CD8-positive, alpha-beta memory T cell (primary cell): ENCODE measurements around the gene CAP2. TPM values are rescaled to one million over a fixed set of nuclear protein-coding genes. Genes with fewer than 3 reads are reported as not detected.
A peak's percentile ranks its signal among the peaks of the same experiment; 100 is the strongest.

ENCODE experiments used
- CTCF ChIA-PET: fragments of 350-600 bp; sonication (Branson Sonifier 250); formaldehyde crosslinking; loops from one replicate; lab custom pipeline; 2021; ENCODE audit warnings: antibody characterized with exemption; lab: Charles Lee
- POLR2A ChIA-PET: fragments of 350-600 bp; sonication (Branson Sonifier 250); formaldehyde crosslinking; loops from one replicate; lab custom pipeline; 2021; ENCODE audit warnings: antibody characterized with exemption; lab: Charles Lee
- DNase-seq, 5 donors: peaks; one replicate each; pipeline versions ENCODE4 v3.0.0 to v3.0.0-alpha.2; 2020 to 2022; ENCODE audit warnings: mixed read lengths in 1 of 5
- H3K27ac ChIP-seq: one replicate; pipeline ENCODE4 v1.7.0; 2013; ENCODE audit warnings: low read depth, mild to moderate bottlenecking, low read length, moderate library complexity
- H3K27me3 ChIP-seq: 2 replicates; pipeline ENCODE4 v1.7.0; 2013; ENCODE audit warnings: low read length, mild to moderate bottlenecking; ENCODE audit not compliant: insufficient read depth, poor library complexity, severe bottlenecking
- H3K36me3 ChIP-seq: 2 replicates; pipeline ENCODE4 v1.7.0; 2013; ENCODE audit warnings: mild to moderate bottlenecking, low read length, moderate library complexity; ENCODE audit not compliant: insufficient read depth
- H3K4me1 ChIP-seq: 2 replicates; pipeline ENCODE4 v1.7.0; 2013; ENCODE audit warnings: mild to moderate bottlenecking, low read length, moderate library complexity; ENCODE audit not compliant: insufficient read depth
- H3K4me3 ChIP-seq: 2 replicates; pipeline ENCODE4 v1.7.0; 2013; ENCODE audit warnings: mild to moderate bottlenecking, low read length
- H3K9me3 ChIP-seq: 2 replicates; pipeline ENCODE4 v1.7.0; 2013; ENCODE audit warnings: mild to moderate bottlenecking, low read length
- H3K27ac Mint-ChIP-seq, 8 donors: one replicate each; pipeline ENCODE4 v1.8.0; 2020 to 2021; ENCODE audit warnings: mixed read lengths in 8 of 8, mild to moderate bottlenecking in 6 of 8, inconsistent platforms in 3 of 8, moderate library complexity in 3 of 8
- H3K27me3 Mint-ChIP-seq, 2 donors: one replicate each; pipeline ENCODE4 v1.8.0; 2020 to 2021; ENCODE audit warnings: mixed read lengths in 2 of 2, mild to moderate bottlenecking in 1 of 2, moderate library complexity in 1 of 2
- H3K36me3 Mint-ChIP-seq, 3 donors: one replicate each; pipeline ENCODE4 v1.8.0; 2020 to 2021; ENCODE audit warnings: mixed read lengths in 3 of 3, inconsistent platforms in 1 of 3, mild to moderate bottlenecking in 1 of 3
- H3K4me1 Mint-ChIP-seq, 3 donors: one replicate each; pipeline ENCODE4 v1.8.0; 2020 to 2021; ENCODE audit warnings: mixed read lengths in 3 of 3, inconsistent platforms in 1 of 3, mild to moderate bottlenecking in 1 of 3
- H3K4me3 Mint-ChIP-seq, 7 donors: one replicate each; pipeline ENCODE4 v1.8.0; 2020 to 2021; ENCODE audit warnings: mixed read lengths in 7 of 7, mild to moderate bottlenecking in 6 of 7, moderate library complexity in 4 of 7, inconsistent platforms in 2 of 7
- H3K9me3 Mint-ChIP-seq, 5 donors: one replicate each; pipeline ENCODE4 v1.8.0; 2020 to 2022; ENCODE audit warnings: mixed read lengths in 5 of 5, mild to moderate bottlenecking in 3 of 5, moderate library complexity in 2 of 5, inconsistent platforms in 1 of 5
- polyA plus RNA-seq: library from polyadenylated mRNA; unstranded; fragments of 300-500 nt; fragmentation: Illumina TruSeq; gene quantifications from one replicate; pipeline ENCODE4 v1.2.3, GENCODE V29; 2021
- total RNA-seq, 2 experiments: library from RNA; stranded (reverse); gene quantifications; one replicate each; pipeline ENCODE4 v1.2.3, GENCODE V29; 2021

CAP2 gene
- total and polyA plus RNA-seq, 3 experiments from 2014 or later = 1.0 TPM; not detected in 2

- H3K36me3 ChIP-seq = no peaks in the 10 kb centered on the region
- Mint-ChIP-seq H3K27ac (no peak overlapping the region), H3K36me3 (no peaks in the 10 kb centered on the region), H3K4me3 (no peak overlapping the region), H3K27me3 (peaks cover 19 to 48% of the 10 kb centered on the region in 2 donors), H3K9me3 (no peaks in the 10 kb centered on the region), H3K4me1 (no peaks in the 10 kb centered on the region)
- no peak overlapping the region for H3K27ac ChIP-seq
- peaks cover 4% of the 10 kb centered on the region for H3K27me3 ChIP-seq
- H3K9me3 ChIP-seq = no peaks in the 10 kb centered on the region
- H3K4me1 ChIP-seq = no peaks in the 10 kb centered on the region
- ChIA-PET POLR2A (no interaction called here), CTCF (no interaction called here)
- H3K4me3 ChIP-seq = no peak overlapping the region
- no peak for DNase-seq
Measured at GRCh38 chr6:17492350-17492749, 99.0 kb downstream of the CAP2 start.

GRCh38 chr6:17493286-17493685 is 99.9 kb downstream of the CAP2 start:
- no peaks in the 10 kb centered on the region for H3K36me3 ChIP-seq
- peaks cover 4% of the 10 kb centered on the region for H3K27me3 ChIP-seq
- no peak overlapping the region for H3K27ac Mint-ChIP-seq
- H3K27me3 Mint-ChIP-seq = peaks cover 14 to 58% of the 10 kb centered on the region in 2 donors
- no peak overlapping the region for H3K27ac ChIP-seq
- H3K9me3 ChIP-seq = no peaks in the 10 kb centered on the region
- H3K36me3 Mint-ChIP-seq = no peaks in the 10 kb centered on the region
- H3K4me1 Mint-ChIP-seq = no peaks in the 10 kb centered on the region
- H3K9me3 Mint-ChIP-seq = no peaks in the 10 kb centered on the region
- ChIA-PET POLR2A (no interaction called here), CTCF (no interaction called here)
- no peak overlapping the region for H3K4me3 ChIP-seq
- no peak overlapping the region for H3K4me3 Mint-ChIP-seq
- no peak for DNase-seq
- H3K4me1 ChIP-seq = no peaks in the 10 kb centered on the region

- Mint-ChIP-seq H3K4me3 (no peak overlapping the region), H3K27ac (no peak overlapping the region), H3K36me3 (no peaks in the 10 kb centered on the region), H3K9me3 (no peaks in the 10 kb centered on the region), H3K4me1 (no peaks in the 10 kb centered on the region), H3K27me3 (peaks cover 13 to 58% of the 10 kb centered on the region in 2 donors)
- DNase-seq = no peak
- Histone ChIP-seq H3K36me3 (no peaks in the 10 kb centered on the region), H3K27ac (no peak overlapping the region), H3K27me3 (peaks cover 4% of the 10 kb centered on the region), H3K9me3 (no peaks in the 10 kb centered on the region), H3K4me1 (no peaks in the 10 kb centered on the region), H3K4me3 (no peak overlapping the region)
- ChIA-PET CTCF (no interaction called here), POLR2A (no interaction called here)
Measured at GRCh38 chr6:17494177-17494576, 100.8 kb downstream of the CAP2 start.

GRCh38 chr6:17494919-17495318 is 101.5 kb downstream of the CAP2 start:
- no peak overlapping the region for H3K4me3 ChIP-seq
- Mint-ChIP-seq H3K4me3 (no peak overlapping the region), H3K36me3 (no peaks in the 10 kb centered on the region), H3K27me3 (peaks cover 13 to 58% of the 10 kb centered on the region in 2 donors), H3K4me1 (no peaks in the 10 kb centered on the region), H3K9me3 (no peaks in the 10 kb centered on the region), H3K27ac (no peak overlapping the region)
- no peak overlapping the region for H3K27ac ChIP-seq
- no peaks in the 10 kb centered on the region for H3K36me3 ChIP-seq
- no peaks in the 10 kb centered on the region for H3K4me1 ChIP-seq
- H3K9me3 ChIP-seq = no peaks in the 10 kb centered on the region
- peaks cover 4% of the 10 kb centered on the region for H3K27me3 ChIP-seq
- ChIA-PET POLR2A (no interaction called here), CTCF (no interaction called here)
- DNase-seq = no peak

- no peaks in the 10 kb centered on the region for H3K9me3 Mint-ChIP-seq
- no peak overlapping the region for H3K4me3 Mint-ChIP-seq
- DNase-seq = no peak
- Histone ChIP-seq H3K9me3 (no peaks in the 10 kb centered on the region), H3K4me1 (no peaks in the 10 kb centered on the region), H3K27me3 (no peaks in the 10 kb centered on the region), H3K36me3 (no peaks in the 10 kb centered on the region), H3K4me3 (no peak overlapping the region), H3K27ac (no peak overlapping the region)
- no peaks in the 10 kb centered on the region for H3K4me1 Mint-ChIP-seq
- H3K27me3 Mint-ChIP-seq = peaks cover 13 to 37% of the 10 kb centered on the region in 2 donors
- no peak overlapping the region for H3K27ac Mint-ChIP-seq
- H3K36me3 Mint-ChIP-seq = no peaks in the 10 kb centered on the region
- CTCF ChIA-PET = no interaction called here
- POLR2A ChIA-PET = no interaction called here
Measured at GRCh38 chr6:17497535-17498095, 104.2 kb downstream of the CAP2 start.

GRCh38 chr6:17501442-17501841 is 108.0 kb downstream of the CAP2 start:
- H3K4me3 ChIP-seq = no peak overlapping the region
- no peak for DNase-seq
- H3K9me3 ChIP-seq = no peaks in the 10 kb centered on the region
- Mint-ChIP-seq H3K27ac (no peak overlapping the region), H3K9me3 (no peaks in the 10 kb centered on the region), H3K36me3 (no peaks in the 10 kb centered on the region), H3K4me3 (no peak overlapping the region), H3K4me1 (no peaks in the 10 kb centered on the region), H3K27me3 (peaks cover 0 to 20% of the 10 kb centered on the region in 2 donors)
- no peaks in the 10 kb centered on the region for H3K36me3 ChIP-seq
- no peaks in the 10 kb centered on the region for H3K4me1 ChIP-seq
- H3K27ac ChIP-seq = no peak overlapping the region
- ChIA-PET CTCF (no interaction called here), POLR2A (no interaction called here)
- H3K27me3 ChIP-seq = no peaks in the 10 kb centered on the region

- H3K4me3 ChIP-seq = no peak overlapping the region
- H3K4me1 ChIP-seq = no peaks in the 10 kb centered on the region
- H3K27ac ChIP-seq = no peak overlapping the region
- CTCF ChIA-PET = no interaction called here
- no peaks in the 10 kb centered on the region for H3K4me1 Mint-ChIP-seq
- no peak overlapping the region for H3K4me3 Mint-ChIP-seq
- peaks cover 0 to 20% of the 10 kb centered on the region in 2 donors for H3K27me3 Mint-ChIP-seq
- no peaks in the 10 kb centered on the region for H3K9me3 ChIP-seq
- no peaks in the 10 kb centered on the region for H3K27me3 ChIP-seq
- H3K9me3 Mint-ChIP-seq = no peaks in the 10 kb centered on the region
- POLR2A ChIA-PET = no interaction called here
- H3K36me3 ChIP-seq = no peaks in the 10 kb centered on the region
- no peaks in the 10 kb centered on the region for H3K36me3 Mint-ChIP-seq
- H3K27ac Mint-ChIP-seq = no peak overlapping the region
- DNase-seq = no peak
Measured at GRCh38 chr6:17501982-17502704, 108.7 kb downstream of the CAP2 start.

- H3K4me1 Mint-ChIP-seq = no peaks in the 10 kb centered on the region
- H3K9me3 ChIP-seq = no peaks in the 10 kb centered on the region
- H3K4me3 ChIP-seq = no peak overlapping the region
- no peaks in the 10 kb centered on the region for H3K36me3 ChIP-seq
- no peaks in the 10 kb centered on the region for H3K27me3 ChIP-seq
- H3K27ac Mint-ChIP-seq = peak overlapping the region in 1 of 8 donors; percentile 41
- H3K27me3 Mint-ChIP-seq = peaks cover 0 to 12% of the 10 kb centered on the region in 2 donors
- H3K9me3 Mint-ChIP-seq = no peaks in the 10 kb centered on the region
- H3K27ac ChIP-seq = no peak overlapping the region
- CTCF ChIA-PET = no interaction called here
- no peaks in the 10 kb centered on the region for H3K36me3 Mint-ChIP-seq
- POLR2A ChIA-PET = no interaction called here
- no peak overlapping the region for H3K4me3 Mint-ChIP-seq
- no peaks in the 10 kb centered on the region for H3K4me1 ChIP-seq
- no peak for DNase-seq
Measured at GRCh38 chr6:17503051-17503450, 109.7 kb downstream of the CAP2 start.
